GM23338 (cell line): ENCODE data around the gene TSBP1. TPM values are rescaled to one million over a fixed set of nuclear protein-coding genes. Genes with fewer than 3 reads are reported as not detected.

Source experiments
- ATAC-seq: fragments of 200-7000 bp; cut with Tn5 transposase; 3 replicates; pipeline ENCODE4 v1.9.1; 2020
- DNase-seq: peaks from one replicate; pipeline ENCODE4 v3.0.0-alpha.2; 2015; ENCODE audit warnings: low spot score
- H2AFZ ChIP-seq: fragments of 200-600 bp; sonication (generic); 2 replicates; pipeline ENCODE4 v1.8.0; 2016; ENCODE audit warnings: antibody characterized with exemption, mild to moderate bottlenecking, moderate library complexity
- H3F3A ChIP-seq: fragments of 200-600 bp; sonication (generic); replicated peaks from 2 replicates; pipeline ENCODE4 v1.8.0; 2017; ENCODE audit warnings: antibody characterized with exemption, mixed run types, low read depth
- H3K27ac ChIP-seq: fragments of 200-600 bp; sonication (generic); 2 replicates; pipeline ENCODE4 v1.6.1; 2016; ENCODE audit warnings: low read depth
- H3K27me3 ChIP-seq: fragments of 200-600 bp; sonication (generic); 2 replicates; pipeline ENCODE4 v1.8.0; 2016; ENCODE audit warnings: mild to moderate bottlenecking, mixed run types, moderate library complexity; ENCODE audit not compliant: insufficient read depth
- H3K36me3 ChIP-seq: fragments of 200-600 bp; sonication (generic); 2 replicates; pipeline ENCODE4 v1.8.0; 2016; ENCODE audit warnings: mild to moderate bottlenecking; ENCODE audit not compliant: insufficient read depth
- H3K4me1 ChIP-seq: fragments of 200-600 bp; sonication (generic); 2 replicates; pipeline ENCODE4 v1.8.0; 2016; ENCODE audit warnings: mild to moderate bottlenecking, moderate library complexity; ENCODE audit not compliant: insufficient read depth
- H3K4me2 ChIP-seq: fragments of 200-600 bp; sonication (generic); 2 replicates; pipeline ENCODE4 v1.7.1; 2017; ENCODE audit warnings: mixed run types
- H3K4me3 ChIP-seq: fragments of 200-600 bp; sonication (generic); 2 replicates; pipeline ENCODE4 v1.6.1; 2016; ENCODE audit warnings: mixed run types
- H3K79me2 ChIP-seq: fragments of 200-600 bp; sonication (generic); replicated peaks from 2 replicates; pipeline ENCODE4 v1.8.0; 2017; ENCODE audit warnings: mild to moderate bottlenecking; ENCODE audit not compliant: insufficient read depth
- H3K9me2 ChIP-seq: fragments of 200-600 bp; sonication (generic); 2 replicates; pipeline ENCODE4 v1.8.0; 2017; ENCODE audit not compliant: insufficient read depth
- H4K20me1 ChIP-seq: fragments of 200-600 bp; sonication (generic); replicated peaks from 2 replicates; pipeline ENCODE4 v1.8.0; 2017; ENCODE audit warnings: mild to moderate bottlenecking; ENCODE audit not compliant: insufficient read depth
- H3K27ac Mint-ChIP-seq: 2 replicates; pipeline ENCODE4 v1.8.0; 2020; ENCODE audit warnings: inconsistent platforms, mild to moderate bottlenecking, moderate library complexity, mixed read lengths
- H3K27me3 Mint-ChIP-seq: 3 replicates; pipeline ENCODE4 v1.8.0; 2022; ENCODE audit warnings: low read depth, mild to moderate bottlenecking, moderate library complexity, mixed read lengths, inconsistent platforms; ENCODE audit not compliant: insufficient read depth, poor library complexity
- H3K36me3 Mint-ChIP-seq: 3 replicates; pipeline ENCODE4 v1.8.0; 2021; ENCODE audit warnings: low read depth, mild to moderate bottlenecking, inconsistent platforms, moderate library complexity, mixed read lengths
- H3K4me1 Mint-ChIP-seq: 3 replicates; pipeline ENCODE4 v1.8.0; 2020; ENCODE audit warnings: mild to moderate bottlenecking, inconsistent platforms, mixed read lengths
- H3K4me3 Mint-ChIP-seq: 3 replicates; pipeline ENCODE4 v1.8.0; 2021; ENCODE audit warnings: moderate library complexity, mild to moderate bottlenecking, inconsistent platforms, mixed read lengths
- H3K9me3 Mint-ChIP-seq: 3 replicates; pipeline ENCODE4 v1.8.0; 2020; ENCODE audit warnings: moderate library complexity, mild to moderate bottlenecking, inconsistent platforms, mixed read lengths
- CREB1 ChIP-seq: fragments of 250-450 bp; sonication (Bioruptor Pico); IDR thresholded peaks from 2 replicates; pipeline ENCODE4 v1.5.0; 2020; ENCODE audit warnings: low read depth, mild to moderate bottlenecking, moderate library complexity
- EZH2phosphoT487 ChIP-seq: fragments of 200-600 bp; sonication (generic); IDR thresholded peaks from one replicate; pipeline ENCODE4 v1.8.1; 2018; ENCODE audit warnings: antibody characterized with exemption; ENCODE audit not compliant: unreplicated experiment
- JUNB ChIP-seq: IDR thresholded peaks from one replicate; pipeline ENCODE4 v1.6.1; 2016; ENCODE audit warnings: antibody characterized with exemption; ENCODE audit not compliant: unreplicated experiment
- POLR2AphosphoS5 ChIP-seq: IDR thresholded peaks from 2 replicates; pipeline ENCODE4 v1.6.1; 2016; ENCODE audit warnings: antibody characterized with exemption, low read depth
- STAT1 ChIP-seq: IDR thresholded peaks from one replicate; pipeline ENCODE4 v1.6.1; 2016; ENCODE audit warnings: antibody characterized with exemption; ENCODE audit not compliant: unreplicated experiment
- ZNF462 ChIP-seq: fragments of 250-450 bp; sonication (Bioruptor Pico); IDR thresholded peaks from 2 replicates; pipeline ENCODE4 v1.5.0; 2020; ENCODE audit warnings: mild to moderate bottlenecking, moderate library complexity
- polyA plus RNA-seq: library from polyadenylated mRNA; unstranded; fragments of >200 nt; fragmentation: Nextera tagmentation; extraction: Ambion mirVana; gene quantifications from 2 replicates; pipeline ENCODE4 v1.2.1, GENCODE V29; 2016
- total RNA-seq: library from RNA; depleted of rRNA; stranded (reverse); fragments of >200 nt; shearing (Covaris generic); gene quantifications from 2 replicates; pipeline ENCODE4 v1.2.3, GENCODE V29; 2014
- TF ChIP-seq, protein P1 (sequence below): IDR thresholded peaks from 2 replicates; pipeline ENCODE4 v1.6.1; 2016; ENCODE audit warnings: antibody characterized with exemption

TSBP1 gene
- total and polyA plus RNA-seq, 2 experiments from 2014 or later = 0.15 TPM; not detected in 1

DNA sequence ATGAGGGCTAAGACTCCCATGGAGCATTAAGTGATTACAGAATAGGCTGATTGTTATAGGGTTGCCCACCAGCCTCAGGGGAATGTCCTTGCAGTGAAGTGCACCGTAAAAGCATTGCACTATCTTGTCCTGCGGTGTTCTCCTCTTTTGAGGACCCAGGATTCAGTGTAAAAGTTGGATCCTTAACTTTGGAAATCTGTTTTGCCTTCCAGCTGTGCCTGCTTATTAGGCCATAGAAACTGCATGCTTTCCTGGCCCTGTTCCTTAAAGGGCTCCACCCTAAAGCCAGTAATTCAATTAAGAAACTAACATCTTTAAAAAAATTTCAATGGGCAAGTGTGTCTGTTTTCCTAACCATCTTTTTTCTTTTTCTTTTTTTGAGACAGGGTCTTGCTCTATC is 122.4 kb downstream of the TSBP1 start:
- Histone ChIP-seq H3F3A (no peaks in the 10 kb centered on the region), H3K79me2 (no peaks in the 10 kb centered on the region), H3K4me3 (no peak overlapping the region), H2AFZ (no peak overlapping the region), H3K27ac (no peak overlapping the region), H3K4me2 (no peak overlapping the region), H3K9me2 (no peaks in the 10 kb centered on the region; the same call in 1 of the 2 replicates), H3K36me3 (0 out of 2 replicates have a peak, but pooled peaks cover 4% of the 10 kb centered on the region), H3K4me1 (no peaks in the 10 kb centered on the region; the same call in 1 of the 2 replicates), H3K27me3 (no peaks in the 10 kb centered on the region), H4K20me1 (no peaks in the 10 kb centered on the region)
- Mint-ChIP-seq H3K27me3 (peaks cover 4% of the 10 kb centered on the region), H3K27ac (no peak overlapping the region), H3K36me3 (no peaks in the 10 kb centered on the region; the same call in 2 of the 3 replicates), H3K9me3 (peaks cover 20% of the 10 kb centered on the region), H3K4me1 (peaks cover 13% of the 10 kb centered on the region), H3K4me3 (no peak overlapping the region)
- no peak for ATAC-seq
- DNase-seq = no peak
- TF ChIP-seq, protein P1, sequence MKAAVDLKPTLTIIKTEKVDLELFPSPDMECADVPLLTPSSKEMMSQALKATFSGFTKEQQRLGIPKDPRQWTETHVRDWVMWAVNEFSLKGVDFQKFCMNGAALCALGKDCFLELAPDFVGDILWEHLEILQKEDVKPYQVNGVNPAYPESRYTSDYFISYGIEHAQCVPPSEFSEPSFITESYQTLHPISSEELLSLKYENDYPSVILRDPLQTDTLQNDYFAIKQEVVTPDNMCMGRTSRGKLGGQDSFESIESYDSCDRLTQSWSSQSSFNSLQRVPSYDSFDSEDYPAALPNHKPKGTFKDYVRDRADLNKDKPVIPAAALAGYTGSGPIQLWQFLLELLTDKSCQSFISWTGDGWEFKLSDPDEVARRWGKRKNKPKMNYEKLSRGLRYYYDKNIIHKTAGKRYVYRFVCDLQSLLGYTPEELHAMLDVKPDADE = no peak
- no peak for TF ChIP-seq CREB1 (CRISPR knock-in tag)
- no peak for TF ChIP-seq ZNF462 (CRISPR knock-in tag)
- TF ChIP-seq POLR2AphosphoS5 = no peak
- TF ChIP-seq EZH2phosphoT487 = no peak
- no peak for TF ChIP-seq JUNB
- TF ChIP-seq STAT1 = no peak
